Body of pancreas (tissue), 4 donors: ENCODE measurements around the gene LITAFD.
"Not testable (repeated sequence)": the region's sequence is repeated elsewhere in the genome, so short reads cannot be mapped to it uniquely, and the experiment has no call there.

Experiments
- POLR2A ChIP-seq, 3 donors: fragments of 450-650 bp; IDR thresholded peaks; one replicate each; pipeline ENCODE4 v1.6.1; 2016; ENCODE audit warnings: antibody characterized with exemption in 3 of 3, mild to moderate bottlenecking in 2 of 3
- TF ChIP-seq, protein P1 (sequence below), 7 experiments: fragments of 450-650 bp in 4 of 7; fragments of 200-600 bp in 3 of 7; sonication (generic) in 3 of 7; IDR thresholded peaks; one replicate each; pipeline ENCODE4 v1.5.1; 2016 to 2019; ENCODE audit warnings: antibody characterized with exemption in 7 of 7

DNA sequence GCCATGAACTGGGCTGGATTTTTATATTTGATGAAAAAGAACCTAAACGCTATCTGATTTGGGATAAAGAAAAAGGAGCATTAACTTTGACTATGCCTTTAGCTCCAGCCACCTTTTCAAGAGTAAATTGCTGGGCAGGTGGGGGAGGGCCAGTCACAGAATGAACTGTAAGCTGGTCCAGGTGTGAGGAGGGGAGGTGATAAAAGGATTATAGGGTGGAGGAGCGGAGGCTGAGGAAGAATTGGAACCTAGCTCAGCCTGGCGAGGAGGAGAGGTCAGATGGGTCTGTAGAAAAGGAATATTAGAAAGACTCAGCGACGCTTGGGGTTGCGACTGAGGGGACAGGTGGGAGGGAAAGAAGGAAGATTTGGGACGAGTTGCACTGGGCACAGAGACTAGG lies 45.4 kb upstream of the LITAFD start:
- TF ChIP-seq, protein P1, sequence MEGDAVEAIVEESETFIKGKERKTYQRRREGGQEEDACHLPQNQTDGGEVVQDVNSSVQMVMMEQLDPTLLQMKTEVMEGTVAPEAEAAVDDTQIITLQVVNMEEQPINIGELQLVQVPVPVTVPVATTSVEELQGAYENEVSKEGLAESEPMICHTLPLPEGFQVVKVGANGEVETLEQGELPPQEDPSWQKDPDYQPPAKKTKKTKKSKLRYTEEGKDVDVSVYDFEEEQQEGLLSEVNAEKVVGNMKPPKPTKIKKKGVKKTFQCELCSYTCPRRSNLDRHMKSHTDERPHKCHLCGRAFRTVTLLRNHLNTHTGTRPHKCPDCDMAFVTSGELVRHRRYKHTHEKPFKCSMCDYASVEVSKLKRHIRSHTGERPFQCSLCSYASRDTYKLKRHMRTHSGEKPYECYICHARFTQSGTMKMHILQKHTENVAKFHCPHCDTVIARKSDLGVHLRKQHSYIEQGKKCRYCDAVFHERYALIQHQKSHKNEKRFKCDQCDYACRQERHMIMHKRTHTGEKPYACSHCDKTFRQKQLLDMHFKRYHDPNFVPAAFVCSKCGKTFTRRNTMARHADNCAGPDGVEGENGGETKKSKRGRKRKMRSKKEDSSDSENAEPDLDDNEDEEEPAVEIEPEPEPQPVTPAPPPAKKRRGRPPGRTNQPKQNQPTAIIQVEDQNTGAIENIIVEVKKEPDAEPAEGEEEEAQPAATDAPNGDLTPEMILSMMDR (IDR thresholded peaks at IDR 0.05): not testable (repeated sequence)
- not testable (repeated sequence) for TF ChIP-seq POLR2A (IDR thresholded peaks at IDR 0.05)
